ENCODE data around the gene CAMTA1.

Gene CAMTA1

DNA sequence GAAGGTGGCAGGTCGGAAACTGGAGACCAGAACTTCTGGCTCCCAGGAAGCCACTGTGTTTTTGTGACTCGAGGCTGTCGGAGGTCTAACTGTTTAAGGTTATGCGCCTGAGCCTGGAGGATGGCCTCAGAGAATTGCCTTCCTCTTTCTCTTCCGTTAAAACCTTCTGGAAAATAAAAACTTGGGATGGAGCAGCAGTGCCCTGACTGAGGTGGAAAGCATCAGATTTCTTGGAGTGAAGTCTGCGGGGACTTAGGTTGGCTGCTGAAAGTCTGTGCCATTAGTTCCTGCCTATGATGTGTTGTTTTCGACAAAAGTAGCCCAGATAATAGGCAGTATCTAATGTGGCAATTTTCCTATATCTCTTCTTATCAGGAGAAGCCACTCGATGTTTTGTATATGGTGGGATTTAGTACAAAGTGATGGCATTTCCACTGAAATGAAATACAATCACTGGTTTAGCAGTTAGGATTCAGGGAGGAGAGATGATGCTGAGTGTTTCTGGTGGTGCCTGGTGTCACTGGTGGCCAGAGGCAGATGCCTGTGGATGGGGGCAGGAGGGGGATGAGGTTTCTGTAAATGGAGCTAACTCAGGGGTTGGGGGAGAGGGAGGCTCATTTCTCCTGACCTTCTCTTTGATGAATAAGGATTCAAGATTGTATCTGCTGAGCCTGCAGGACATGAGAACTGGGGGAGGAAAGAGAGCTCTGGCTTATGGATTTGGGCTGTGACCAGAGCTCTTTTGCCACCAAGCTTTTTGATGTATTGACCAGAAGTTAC lies 150.8 kb downstream of the CAMTA1 start:
- DNase-seq, result no peak

DNA sequence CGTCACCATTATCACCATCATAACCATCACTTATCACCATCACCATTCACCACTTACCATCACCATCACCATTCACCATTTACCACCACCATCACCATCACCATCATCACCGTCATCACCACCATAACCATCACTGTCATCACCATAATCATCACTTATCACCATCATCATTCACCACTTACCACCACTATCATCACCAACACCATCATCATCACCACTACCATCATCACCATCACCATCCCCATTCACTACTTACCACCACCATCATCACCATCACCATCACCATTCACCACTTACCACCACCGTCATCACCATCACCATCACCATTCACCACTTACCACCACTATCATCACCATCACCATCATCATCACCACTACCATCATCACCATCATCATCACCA lies 151.8 kb downstream of the CAMTA1 start:
- DNase-seq, result no peak

DNA sequence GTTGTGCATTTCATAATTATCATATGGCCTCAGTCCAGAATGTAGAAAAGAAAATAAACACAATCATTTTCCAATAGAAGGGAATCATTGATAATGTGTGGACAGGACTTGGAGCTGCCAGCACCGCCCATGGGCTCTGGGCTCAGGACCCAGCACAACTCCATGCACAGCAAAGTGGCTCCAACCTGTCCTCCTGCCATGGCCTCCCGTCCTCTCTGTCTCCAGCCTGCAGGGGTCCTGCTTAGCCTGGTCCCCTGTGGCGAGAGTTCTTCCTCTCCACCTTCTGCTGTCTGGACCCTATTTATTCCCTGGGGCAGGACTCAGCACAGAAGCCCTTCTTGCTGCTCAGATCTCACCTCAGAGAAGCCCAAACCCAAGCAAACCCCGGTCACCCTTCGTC lies 154.1 kb downstream of the CAMTA1 start:
- no peak for DNase-seq

DNA sequence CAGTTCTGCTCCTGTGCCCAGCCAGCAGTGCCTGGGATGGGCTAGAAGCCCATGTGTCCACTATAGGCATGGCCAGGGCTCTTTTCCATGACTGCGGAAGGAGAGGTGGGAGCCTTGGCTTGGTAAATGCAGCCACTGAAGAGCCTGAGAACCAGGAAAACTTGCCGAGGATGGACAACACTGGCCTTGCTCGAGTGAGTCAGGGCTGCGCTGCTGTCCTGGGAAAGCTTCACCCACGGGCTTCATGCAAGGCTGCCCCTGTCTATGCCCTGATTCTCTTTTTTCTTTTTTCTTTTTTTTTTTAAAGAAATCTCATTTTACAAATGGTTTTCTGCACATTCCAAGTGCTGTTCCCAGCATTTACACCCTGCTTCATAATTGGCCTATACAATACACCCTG lies 156.5 kb downstream of the CAMTA1 start:
- no peak for DNase-seq

DNA sequence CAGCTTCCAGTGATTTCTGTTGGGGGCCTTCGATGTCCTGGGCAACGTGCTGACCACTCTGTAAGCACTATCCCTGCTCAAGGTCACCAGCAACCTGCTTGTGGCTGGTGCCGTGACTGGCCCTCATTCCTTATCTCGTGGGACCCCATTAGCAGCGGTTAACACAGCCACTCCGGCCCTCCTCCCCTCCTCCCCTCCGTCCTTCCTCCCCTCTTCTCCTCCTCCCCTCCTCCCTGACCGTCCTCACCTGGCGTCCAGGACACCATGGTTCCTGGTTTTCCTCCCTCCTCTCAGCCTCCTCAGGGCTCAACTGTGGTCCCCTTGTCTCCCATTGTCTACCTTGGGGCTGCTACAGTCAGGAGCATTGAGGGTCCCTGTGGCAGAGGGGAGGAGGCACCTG lies 157.7 kb downstream of the CAMTA1 start:
- no peak for DNase-seq

DNA sequence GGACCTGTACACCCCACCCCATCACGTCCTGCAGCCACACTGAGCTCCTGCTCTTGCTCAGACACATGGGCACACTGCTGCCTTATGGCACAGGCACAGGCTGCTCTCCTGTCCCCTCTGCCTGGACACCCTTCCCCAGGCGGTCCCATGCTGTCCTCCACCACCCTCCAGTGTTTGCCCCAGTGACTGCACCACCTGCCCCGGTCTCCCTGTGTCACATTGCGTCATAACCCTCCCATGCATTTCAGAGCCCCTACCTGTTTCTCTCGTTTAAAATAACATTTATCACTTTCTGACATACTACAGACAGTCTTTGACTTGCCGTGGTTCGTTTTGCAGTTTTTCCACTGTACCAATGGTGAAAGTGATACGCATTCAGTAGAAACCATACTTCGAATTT lies 159.2 kb downstream of the CAMTA1 start:
- DNase-seq, result no peak

GRCh38 chr1:6947952-6948351 lies 162.7 kb downstream of the CAMTA1 start:
- DNase-seq, result no peak

- no peak for DNase-seq
Measured at GRCh38 chr1:6948416-6948815, 163.2 kb downstream of the CAMTA1 start.

DNA sequence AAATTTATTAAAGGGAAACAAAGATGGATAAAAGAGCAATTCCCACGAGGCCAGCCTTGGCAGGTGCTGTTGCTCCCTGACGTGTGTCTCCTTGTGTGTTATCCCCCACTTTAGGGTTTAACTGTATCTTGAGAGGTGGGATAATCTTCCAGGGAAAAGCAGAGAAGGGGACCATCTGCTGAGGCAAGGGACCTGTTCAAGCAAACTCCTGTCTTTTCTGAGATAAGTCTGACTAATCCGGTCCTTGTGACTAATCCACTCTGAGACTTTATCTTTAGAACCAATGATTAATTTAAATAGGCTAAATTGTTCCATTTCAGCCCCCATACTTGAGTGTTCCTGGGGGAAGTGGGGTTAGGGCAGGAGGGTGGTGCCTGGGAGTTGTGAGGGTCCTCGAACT lies 163.6 kb downstream of the CAMTA1 start:
- DNase-seq, result no peak

- DNase-seq, result no peak
Measured at GRCh38 chr1:6950001-6950765, 164.9 kb downstream of the CAMTA1 start.

GRCh38 chr1:6951536-6951935 lies 166.3 kb downstream of the CAMTA1 start:
- no peak for DNase-seq

DNA sequence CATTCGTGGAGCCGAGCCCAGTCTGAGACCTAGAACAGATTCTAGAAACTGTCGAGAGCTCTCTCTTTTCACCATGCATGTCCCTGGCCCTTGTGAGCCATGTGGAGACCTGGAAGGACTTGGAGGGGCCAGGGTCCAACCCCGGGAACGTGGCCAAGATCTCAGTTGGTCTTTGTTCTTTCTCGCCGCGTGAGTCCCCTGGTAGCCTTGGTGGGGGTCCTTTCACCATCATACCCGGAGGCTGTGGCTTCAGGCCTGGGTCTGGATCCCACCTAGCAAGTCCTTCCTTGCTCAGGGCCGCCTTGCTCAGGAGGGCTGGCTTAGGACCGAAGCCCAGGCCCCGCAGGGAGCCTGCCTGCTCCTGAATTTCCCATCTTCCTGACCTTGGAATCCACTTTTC lies 168.0 kb downstream of the CAMTA1 start:
- no peak for DNase-seq

- DNase-seq, result no peak
Measured at GRCh38 chr1:6953907-6954364, 168.7 kb downstream of the CAMTA1 start.

DNA sequence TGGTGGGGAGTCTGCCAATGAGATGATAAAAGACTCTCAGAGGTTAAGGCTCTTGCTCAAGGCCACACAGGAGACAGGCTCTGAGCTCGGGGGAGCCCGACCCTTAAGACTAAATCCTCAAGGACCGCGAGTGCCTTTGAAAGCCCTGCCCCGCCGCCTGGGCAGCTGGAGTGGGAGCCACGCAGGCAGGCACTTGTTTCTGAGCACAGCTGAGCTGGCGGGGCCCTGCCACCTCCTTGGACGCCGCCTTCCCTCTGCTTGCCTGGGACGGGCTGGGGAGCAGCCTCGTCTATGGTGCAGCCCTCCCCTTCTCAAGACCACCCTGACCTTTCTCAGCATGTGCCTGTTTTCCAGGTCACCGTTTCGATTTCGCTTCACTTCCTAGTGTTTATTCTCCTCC lies 169.3 kb downstream of the CAMTA1 start:
- no peak for DNase-seq

DNA sequence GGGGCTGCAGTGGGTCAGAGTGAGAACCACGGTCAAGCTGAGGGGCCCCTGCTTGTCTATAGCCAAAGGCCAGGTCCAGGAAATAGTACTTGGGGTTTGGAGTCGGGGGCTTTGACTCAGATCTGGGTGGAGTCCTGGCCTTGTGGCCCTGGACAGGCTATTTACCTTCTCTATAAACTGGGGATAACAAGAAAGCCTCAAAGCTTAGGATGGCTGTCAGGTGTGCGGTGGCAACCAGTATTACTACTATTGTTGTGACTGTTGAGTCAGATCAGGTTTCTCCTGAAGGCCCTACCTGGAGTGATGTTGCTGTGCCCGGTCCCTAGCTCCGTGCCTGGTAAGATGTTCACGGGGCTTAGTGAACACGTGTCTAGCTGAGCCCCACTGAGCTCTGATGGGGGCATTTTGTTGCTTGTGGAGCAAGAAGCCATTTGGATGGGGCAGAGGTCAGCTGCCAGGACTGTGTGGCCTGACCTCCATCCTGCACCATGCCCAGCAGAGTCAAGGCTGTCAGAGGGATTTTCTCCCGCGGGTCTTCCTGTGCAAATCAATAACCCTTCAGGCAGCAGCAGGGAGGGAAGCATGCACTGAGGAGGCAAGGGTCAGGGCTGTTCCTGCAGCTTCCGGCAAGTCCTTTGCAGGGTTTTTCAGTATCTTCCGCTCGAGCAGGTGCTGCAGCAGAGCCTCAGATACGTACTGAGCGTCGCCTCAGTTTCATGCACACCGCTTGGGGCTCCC lies 170.3 kb downstream of the CAMTA1 start:
- no peak for DNase-seq

DNA sequence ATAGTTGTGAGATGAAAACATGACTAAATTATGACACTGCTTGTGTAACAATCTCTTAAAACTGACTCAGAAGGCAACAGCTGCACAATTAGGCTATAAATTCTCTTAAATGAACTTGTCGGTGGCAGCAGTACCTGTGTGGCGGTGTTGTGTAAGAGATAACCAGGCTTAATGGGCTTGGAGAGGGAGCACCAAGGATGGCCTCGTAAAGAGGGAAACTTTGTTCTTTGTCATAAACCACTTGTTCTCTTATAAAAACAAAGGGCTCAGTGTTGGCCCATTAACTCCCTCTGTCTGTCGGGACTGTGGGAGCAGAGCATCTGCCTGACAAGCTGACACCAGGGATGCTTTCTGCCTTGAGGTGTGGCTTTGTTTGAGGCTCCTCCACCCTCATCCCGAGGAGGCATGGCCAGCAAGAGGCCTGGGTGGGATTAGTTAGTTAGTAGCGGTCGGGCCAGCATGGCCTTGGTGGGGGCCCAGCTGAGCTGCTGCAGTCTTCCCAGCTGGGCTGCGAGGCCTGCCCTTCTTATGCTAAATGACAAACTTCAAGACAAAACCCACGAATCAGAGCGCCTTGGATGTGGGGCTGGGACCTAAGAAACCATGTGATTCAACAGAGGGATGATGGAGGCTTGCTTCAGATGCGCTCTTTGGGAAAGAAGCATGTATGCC lies 171.4 kb downstream of the CAMTA1 start:
- DNase-seq, result no peak

- DNase-seq, result no peak
Measured at GRCh38 chr1:6957341-6957740, 172.1 kb downstream of the CAMTA1 start.

DNA sequence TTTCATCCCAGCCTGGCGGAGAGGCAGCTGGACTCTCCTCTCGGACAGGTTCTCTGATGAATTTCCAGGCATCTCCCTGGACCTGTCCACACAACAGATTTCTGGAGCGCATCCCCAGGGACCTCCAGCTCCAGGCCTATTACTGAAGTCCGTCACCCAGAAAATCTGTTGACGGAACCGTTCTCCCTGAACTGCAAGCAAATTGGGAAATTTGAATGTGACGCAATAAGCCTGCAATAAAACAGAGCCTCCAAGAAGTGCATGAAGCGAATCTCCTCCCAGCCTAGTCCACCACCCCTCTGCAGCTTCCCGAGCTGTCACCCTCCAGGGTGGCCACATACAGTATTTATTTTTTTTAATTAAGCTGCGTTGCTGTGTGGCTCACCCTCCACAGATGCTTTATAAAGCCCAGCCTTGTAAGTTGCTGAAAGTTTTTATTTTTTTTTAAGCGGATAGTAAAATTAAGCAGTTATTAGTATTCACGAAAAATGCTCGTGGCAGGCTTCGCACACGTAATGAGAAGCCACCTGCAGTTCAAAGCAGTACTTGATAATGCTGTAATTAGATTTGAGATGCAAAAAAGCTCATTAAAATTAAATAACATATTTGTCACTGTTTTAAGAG lies 173.3 kb downstream of the CAMTA1 start:
- DNase-seq, result no peak

- no peak for DNase-seq
Measured at GRCh38 chr1:6959491-6959890, 174.2 kb downstream of the CAMTA1 start.

DNA sequence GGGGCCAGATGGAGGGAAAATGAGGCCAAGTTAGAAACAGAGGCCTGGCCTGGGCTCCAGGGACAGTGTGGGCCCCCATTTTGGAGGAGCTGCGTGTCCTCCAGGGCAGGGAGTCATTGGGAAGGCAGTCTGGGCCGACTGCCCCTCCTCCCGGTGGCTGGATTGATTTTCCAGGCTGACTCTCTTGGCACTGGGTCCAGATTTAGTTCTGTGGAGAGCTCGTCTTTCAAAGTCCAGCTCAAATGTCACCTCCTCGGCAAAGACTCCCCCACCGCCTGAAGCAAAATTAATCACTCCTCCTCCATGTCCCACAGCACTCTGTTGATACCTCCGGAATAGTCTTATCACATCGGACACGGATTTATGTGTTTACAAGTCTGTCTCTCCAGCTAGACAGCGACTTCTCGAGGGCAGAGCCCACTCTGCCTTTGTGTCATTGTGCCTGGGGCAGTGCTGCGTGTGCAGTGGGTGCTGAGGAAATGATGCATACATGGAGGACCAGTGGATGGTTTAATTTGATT lies 175.1 kb downstream of the CAMTA1 start:
- DNase-seq, result no peak

DNA sequence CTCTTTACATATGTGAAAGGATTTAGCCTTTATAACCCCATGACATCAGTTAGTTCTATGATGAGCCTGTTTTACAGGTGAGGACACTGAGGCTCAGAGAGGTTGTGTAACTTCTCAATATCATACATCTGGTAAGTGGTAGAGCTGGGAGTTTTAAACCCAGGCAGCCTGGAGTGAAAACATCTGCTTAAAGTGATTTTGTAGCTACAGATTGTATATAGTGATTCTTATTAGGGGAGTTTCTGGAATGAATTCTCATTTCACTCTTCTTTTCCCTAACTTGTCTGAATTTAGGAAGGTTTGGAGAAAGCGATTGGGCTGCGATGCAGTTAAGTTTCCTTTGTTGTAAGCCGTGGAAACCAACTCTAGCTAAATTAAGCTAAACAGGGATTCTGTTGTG lies 175.6 kb downstream of the CAMTA1 start:
- DNase-seq, result no peak

- no peak for DNase-seq
Measured at GRCh38 chr1:6961289-6961688, 176.0 kb downstream of the CAMTA1 start.
